Lower leg skin (tissue), 3 donors: Measurements from ENCODE around the gene BFSP1.

Experiments used
- POLR2A ChIP-seq, 2 donors: fragments of 450-650 bp; IDR thresholded peaks; one replicate each; pipeline ENCODE4 v1.6.1; 2016 to 2017; ENCODE audit warnings: antibody characterized with exemption in 2 of 2, mild to moderate bottlenecking in 1 of 2, moderate library complexity in 1 of 2
- TF ChIP-seq, protein P1 (sequence below), 3 donors: fragments of 450-650 bp; IDR thresholded peaks; one replicate each; pipeline ENCODE4 v1.5.1; 2016; ENCODE audit warnings: antibody characterized with exemption in 3 of 3, mild to moderate bottlenecking in 3 of 3, moderate library complexity in 2 of 3

DNA sequence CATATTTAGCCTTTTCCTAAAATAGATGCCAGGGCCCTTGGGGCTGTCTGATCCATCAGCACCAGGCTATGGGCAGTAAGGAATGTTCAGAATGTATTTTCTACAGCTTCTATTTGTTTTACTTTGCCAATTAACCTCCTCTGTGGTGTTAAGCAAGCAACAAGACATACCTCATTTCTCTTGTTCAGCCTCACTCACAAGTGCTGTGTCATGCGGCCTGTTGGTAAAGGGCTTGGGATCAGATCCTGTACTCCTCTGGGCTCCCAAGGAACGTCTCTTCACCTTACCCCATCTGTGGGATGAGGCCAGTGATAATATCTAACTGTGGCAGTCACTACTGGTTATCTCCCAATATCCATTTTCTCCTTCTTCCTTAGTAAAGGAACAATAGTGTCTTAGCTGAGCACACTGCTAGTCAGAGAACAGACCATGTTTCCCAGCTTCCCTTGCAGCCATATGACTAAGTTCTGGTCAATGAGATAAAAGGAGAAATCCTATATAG, 31.7 kb upstream of the BFSP1 start:
- TF ChIP-seq, protein P1, sequence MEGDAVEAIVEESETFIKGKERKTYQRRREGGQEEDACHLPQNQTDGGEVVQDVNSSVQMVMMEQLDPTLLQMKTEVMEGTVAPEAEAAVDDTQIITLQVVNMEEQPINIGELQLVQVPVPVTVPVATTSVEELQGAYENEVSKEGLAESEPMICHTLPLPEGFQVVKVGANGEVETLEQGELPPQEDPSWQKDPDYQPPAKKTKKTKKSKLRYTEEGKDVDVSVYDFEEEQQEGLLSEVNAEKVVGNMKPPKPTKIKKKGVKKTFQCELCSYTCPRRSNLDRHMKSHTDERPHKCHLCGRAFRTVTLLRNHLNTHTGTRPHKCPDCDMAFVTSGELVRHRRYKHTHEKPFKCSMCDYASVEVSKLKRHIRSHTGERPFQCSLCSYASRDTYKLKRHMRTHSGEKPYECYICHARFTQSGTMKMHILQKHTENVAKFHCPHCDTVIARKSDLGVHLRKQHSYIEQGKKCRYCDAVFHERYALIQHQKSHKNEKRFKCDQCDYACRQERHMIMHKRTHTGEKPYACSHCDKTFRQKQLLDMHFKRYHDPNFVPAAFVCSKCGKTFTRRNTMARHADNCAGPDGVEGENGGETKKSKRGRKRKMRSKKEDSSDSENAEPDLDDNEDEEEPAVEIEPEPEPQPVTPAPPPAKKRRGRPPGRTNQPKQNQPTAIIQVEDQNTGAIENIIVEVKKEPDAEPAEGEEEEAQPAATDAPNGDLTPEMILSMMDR (IDR thresholded peaks at IDR 0.05), result no peak
- no peak for TF ChIP-seq POLR2A (IDR thresholded peaks at IDR 0.05)
